Measurements from ENCODE around the gene SFTPB.
"Not testable (repeated sequence)": the region's sequence is repeated elsewhere in the genome, so short reads cannot be mapped to it uniquely, and the experiment has no call there.

SFTPB gene

GRCh38 chr2:85668009-85668856 lies at the start of gene SFTPB:
SFTPB (minus strand) TSS chr2:85668199; CDS start chr2:85668183, 16 bp downstream.
- no peak for DNase-seq (ENCODE audit: low read depth in 2 of 3, low spot score in 1 of 3)

- no peak for DNase-seq (ENCODE audit: low read depth in 2 of 3, low spot score in 1 of 3)
Observed at GRCh38 chr2:85717308-85718008, 49.5 kb upstream of the SFTPB start.

- no peak for DNase-seq (ENCODE audit: low read depth in 2 of 3, low spot score in 1 of 3)
Observed at GRCh38 chr2:85716346-85716914, 48.4 kb upstream of the SFTPB start.

- DNase-seq (ENCODE audit: low read depth in 2 of 3, low spot score in 1 of 3): no peak
Observed at GRCh38 chr2:85714841-85715240, 46.8 kb upstream of the SFTPB start.

GRCh38 chr2:85714421-85714820 lies 46.4 kb upstream of the SFTPB start:
- DNase-seq (ENCODE audit: low read depth in 2 of 3, low spot score in 1 of 3): not testable (repeated sequence)

GRCh38 chr2:85713836-85714235 lies 45.8 kb upstream of the SFTPB start:
- DNase-seq (ENCODE audit: low read depth in 2 of 3, low spot score in 1 of 3): no peak

- DNase-seq (ENCODE audit: low read depth in 2 of 3, low spot score in 1 of 3): no peak
Observed at GRCh38 chr2:85712849-85713612, 45.0 kb upstream of the SFTPB start.

- no peak for DNase-seq (ENCODE audit: low read depth in 2 of 3, low spot score in 1 of 3)
Observed at GRCh38 chr2:85712336-85712735, 44.3 kb upstream of the SFTPB start.

GRCh38 chr2:85711578-85712060 lies 43.6 kb upstream of the SFTPB start:
- DNase-seq (ENCODE audit: low read depth in 2 of 3, low spot score in 1 of 3): no peak

GRCh38 chr2:85710687-85711577 lies 42.9 kb upstream of the SFTPB start:
- no peak for DNase-seq (ENCODE audit: low read depth in 2 of 3, low spot score in 1 of 3)

- no peak for DNase-seq (ENCODE audit: low read depth in 2 of 3, low spot score in 1 of 3)
Observed at GRCh38 chr2:85709401-85709811, 41.4 kb upstream of the SFTPB start.

- DNase-seq (ENCODE audit: low read depth in 2 of 3, low spot score in 1 of 3): no peak
Observed at GRCh38 chr2:85708641-85709040, 40.6 kb upstream of the SFTPB start.

- peak; percentile 34 to 87 (median 44) for DNase-seq (ENCODE audit: low read depth in 2 of 3, low spot score in 1 of 3)
Observed at GRCh38 chr2:85707304-85707703, 39.3 kb upstream of the SFTPB start.

GRCh38 chr2:85706599-85707296 lies 38.7 kb upstream of the SFTPB start:
- DNase-seq (ENCODE audit: low read depth in 2 of 3, low spot score in 1 of 3): no peak

- DNase-seq (ENCODE audit: low read depth in 2 of 3, low spot score in 1 of 3): no peak
Observed at GRCh38 chr2:85706063-85706462, 38.1 kb upstream of the SFTPB start.

GRCh38 chr2:85705680-85706039 lies 37.7 kb upstream of the SFTPB start:
- DNase-seq (ENCODE audit: low read depth in 2 of 3, low spot score in 1 of 3): no peak

GRCh38 chr2:85704800-85705679 lies 37.0 kb upstream of the SFTPB start:
- DNase-seq (ENCODE audit: low read depth in 2 of 3, low spot score in 1 of 3): no peak

- DNase-seq (ENCODE audit: low read depth in 2 of 3, low spot score in 1 of 3): no peak
Observed at GRCh38 chr2:85704038-85704437, 36.0 kb upstream of the SFTPB start.

GRCh38 chr2:85703329-85703728 lies 35.3 kb upstream of the SFTPB start:
- DNase-seq (ENCODE audit: low read depth in 2 of 3, low spot score in 1 of 3): no peak
